Left lung (tissue), 10 donors: ENCODE data around the gene PIAS1. TPM values are rescaled to one million over a fixed set of nuclear protein-coding genes. Genes with fewer than 3 reads are reported as not detected.
A peak's percentile ranks its signal among the peaks of the same experiment; 100 is the strongest.

ENCODE experiments used
- ATAC-seq: fragments of 200-7000 bp; cut with Tn5 transposase; one replicate; pipeline ENCODE4 v1.9.1; 2020; ENCODE audit warnings: moderate library complexity
- DNase-seq, 4 donors: peaks; one replicate each; pipeline ENCODE4 v3.0.0-alpha.2; 2013 to 2020
- H3K27ac ChIP-seq, 2 donors: fragments of 200-600 bp; sonication (generic) in 1 of 2; one replicate each; pipeline versions ENCODE4 v1.5.0 to v1.8.0; 2020 to 2021
- H3K27me3 ChIP-seq, 2 donors: fragments of 200-600 bp; sonication (generic) in 1 of 2; one replicate each; pipeline versions ENCODE4 v1.5.0 to v1.8.0; 2020 to 2021
- H3K36me3 ChIP-seq, 2 donors: fragments of 200-600 bp; sonication (generic) in 1 of 2; one replicate each; pipeline versions ENCODE4 v1.5.0 to v1.8.0; 2020 to 2021
- H3K4me1 ChIP-seq, 2 donors: fragments of 200-600 bp; one replicate each; pipeline ENCODE4 v1.8.0; 2021
- H3K4me3 ChIP-seq, 2 donors: fragments of 200-600 bp; sonication (generic) in 1 of 2; one replicate each; pipeline versions ENCODE4 v1.5.0 to v1.8.0; 2020 to 2021; ENCODE audit warnings: mild to moderate bottlenecking in 1 of 2
- H3K9me3 ChIP-seq, 2 donors: fragments of 200-600 bp; sonication (generic) in 1 of 2; one replicate each; pipeline versions ENCODE4 v1.5.0 to v1.8.0; 2020 to 2021
- CTCF ChIP-seq, 2 donors: fragments of 200-600 bp; sonication (generic) in 1 of 2; IDR thresholded peaks; one replicate each; pipeline versions ENCODE4 v1.5.0 to v1.8.0; 2021; ENCODE audit warnings: antibody characterized with exemption in 2 of 2
- intact Hi-C, 2 donors: fragments of 100-400 bp; cut with DNase I; formaldehyde crosslinking; loops; one replicate each; pipeline versions ENCODE4 v1.11.2 to v1.14.2; 2022
- polyA plus RNA-seq, 6 donors: library from polyadenylated mRNA; unstranded; fragments of 120-200 nt; gene quantifications; one replicate each; pipeline ENCODE4 v1.2.1, GENCODE V29; 2013; ENCODE audit not compliant: insufficient read length in 6 of 6
- total RNA-seq, 2 donors: library from RNA; stranded (reverse); fragmentation: NEBNext Ultra II Directional; extraction: Animal tissue kit (Norgen Biotek cat#: 25700); gene quantifications; one replicate each; pipeline ENCODE4 v1.2.1, GENCODE V29; 2021
- donor health status: DM: no; HTN: yes; CAD: no.
- donor health status: DM: no; HTN: no; CAD: no.

PIAS1 gene
- total and polyA plus RNA-seq, 8 donors = 44.9 to 71.4 (median 63.3) TPM

GRCh38 chr15:68150187-68150586 lies 96.1 kb downstream of the PIAS1 start:
- peaks cover 0 to 44% of the 10 kb centered on the region in 2 donors for H3K36me3 ChIP-seq
- intact Hi-C loops = loop anchor here in 1 of 2 donors (10.0 kb wide), 1 partner anchor 285 kb away; no protein-coding TSS in a partner anchor
- H3K9me3 ChIP-seq = no peaks in the 10 kb centered on the region
- DNase-seq (peak in 2 of 4 donors; percentile 3 to 10), ATAC-seq (no peak)
- H3K4me3 ChIP-seq = no peak overlapping the region
- no peak overlapping the region for H3K27ac ChIP-seq
- no peaks in the 10 kb centered on the region for H3K27me3 ChIP-seq
- peaks cover 0 to 13% of the 10 kb centered on the region in 2 donors for H3K4me1 ChIP-seq
- TF ChIP-seq CTCF (IDR thresholded peaks at IDR 0.05) = no peak

- TF ChIP-seq CTCF (IDR thresholded peaks at IDR 0.05) = no peak
- H3K4me3 ChIP-seq = no peak overlapping the region
- no peaks in the 10 kb centered on the region for H3K9me3 ChIP-seq
- ATAC-seq = no peak
- H3K27me3 ChIP-seq = no peaks in the 10 kb centered on the region
- intact Hi-C loops = loop anchor here in 1 of 2 donors (10.0 kb wide), 1 partner anchor 286 kb away; no protein-coding TSS in a partner anchor
- DNase-seq = no peak
- H3K4me1 ChIP-seq = peaks cover 0 to 13% of the 10 kb centered on the region in 2 donors
- H3K36me3 ChIP-seq = peaks cover 0 to 52% of the 10 kb centered on the region in 2 donors
- H3K27ac ChIP-seq = no peak overlapping the region
Measured at GRCh38 chr15:68151277-68151676, 97.2 kb downstream of the PIAS1 start.

GRCh38 chr15:68152342-68152741 lies 98.2 kb downstream of the PIAS1 start:
- intact Hi-C loops = loop anchor here in 1 of 2 donors (10.0 kb wide), 1 partner anchor 288 kb away; no protein-coding TSS in a partner anchor
- TF ChIP-seq CTCF (IDR thresholded peaks at IDR 0.05) = no peak
- H3K4me3 ChIP-seq = no peak overlapping the region

GRCh38 chr15:68154923-68155559 lies 100.9 kb downstream of the PIAS1 start:
- Histone ChIP-seq H3K36me3 (peaks cover 0 to 38% of the 10 kb centered on the region in 2 donors), H3K4me1 (peaks cover 0 to 8% of the 10 kb centered on the region in 2 donors), H3K27ac (no peak overlapping the region), H3K9me3 (no peaks in the 10 kb centered on the region), H3K4me3 (no peak overlapping the region), H3K27me3 (no peaks in the 10 kb centered on the region)
- DNase-seq (peak in 2 of 4 donors; percentile 56 to 78), ATAC-seq (peak; percentile 81)
- intact Hi-C loops = loop anchor here in 1 of 2 donors (10.0 kb wide), 1 partner anchor 290 kb away; no protein-coding TSS in a partner anchor
- peak; percentile 28 to 68 for TF ChIP-seq CTCF (IDR thresholded peaks at IDR 0.05)

More at GRCh38 chr15:68152342-68152741, 98.2 kb downstream of the PIAS1 start:
- peaks cover 0 to 13% of the 10 kb centered on the region in 2 donors for H3K4me1 ChIP-seq
- H3K36me3 ChIP-seq = peaks cover 0 to 46% of the 10 kb centered on the region in 2 donors
- ATAC-seq (no peak), DNase-seq (no peak)
- H3K27me3 ChIP-seq = no peaks in the 10 kb centered on the region
- no peaks in the 10 kb centered on the region for H3K9me3 ChIP-seq
- peak overlapping the region in 1 of 2 donors; percentile 8 for H3K27ac ChIP-seq

GRCh38 chr15:68157074-68157473 lies 103.0 kb downstream of the PIAS1 start:
- Histone ChIP-seq H3K4me3 (no peak overlapping the region), H3K27me3 (no peaks in the 10 kb centered on the region), H3K9me3 (no peaks in the 10 kb centered on the region), H3K27ac (no peak overlapping the region), H3K36me3 (peaks cover 0 to 53% of the 10 kb centered on the region in 2 donors), H3K4me1 (peaks cover 0 to 6% of the 10 kb centered on the region in 2 donors)
- ATAC-seq (no peak), DNase-seq (no peak)
- intact Hi-C loops = loop anchor here in 1 of 2 donors (10.0 kb wide), 1 partner anchor 292 kb away; no protein-coding TSS in a partner anchor
- TF ChIP-seq CTCF (IDR thresholded peaks at IDR 0.05) = no peak
